ENCODE measurements around the gene GIMAP8. TPM values are rescaled to one million over a fixed set of nuclear protein-coding genes. Genes with fewer than 3 reads are reported as not detected.

GIMAP8 gene
- total and polyA plus RNA-seq, 4 donors: 14.4 to 25.0 (median 22.0) TPM

DNA sequence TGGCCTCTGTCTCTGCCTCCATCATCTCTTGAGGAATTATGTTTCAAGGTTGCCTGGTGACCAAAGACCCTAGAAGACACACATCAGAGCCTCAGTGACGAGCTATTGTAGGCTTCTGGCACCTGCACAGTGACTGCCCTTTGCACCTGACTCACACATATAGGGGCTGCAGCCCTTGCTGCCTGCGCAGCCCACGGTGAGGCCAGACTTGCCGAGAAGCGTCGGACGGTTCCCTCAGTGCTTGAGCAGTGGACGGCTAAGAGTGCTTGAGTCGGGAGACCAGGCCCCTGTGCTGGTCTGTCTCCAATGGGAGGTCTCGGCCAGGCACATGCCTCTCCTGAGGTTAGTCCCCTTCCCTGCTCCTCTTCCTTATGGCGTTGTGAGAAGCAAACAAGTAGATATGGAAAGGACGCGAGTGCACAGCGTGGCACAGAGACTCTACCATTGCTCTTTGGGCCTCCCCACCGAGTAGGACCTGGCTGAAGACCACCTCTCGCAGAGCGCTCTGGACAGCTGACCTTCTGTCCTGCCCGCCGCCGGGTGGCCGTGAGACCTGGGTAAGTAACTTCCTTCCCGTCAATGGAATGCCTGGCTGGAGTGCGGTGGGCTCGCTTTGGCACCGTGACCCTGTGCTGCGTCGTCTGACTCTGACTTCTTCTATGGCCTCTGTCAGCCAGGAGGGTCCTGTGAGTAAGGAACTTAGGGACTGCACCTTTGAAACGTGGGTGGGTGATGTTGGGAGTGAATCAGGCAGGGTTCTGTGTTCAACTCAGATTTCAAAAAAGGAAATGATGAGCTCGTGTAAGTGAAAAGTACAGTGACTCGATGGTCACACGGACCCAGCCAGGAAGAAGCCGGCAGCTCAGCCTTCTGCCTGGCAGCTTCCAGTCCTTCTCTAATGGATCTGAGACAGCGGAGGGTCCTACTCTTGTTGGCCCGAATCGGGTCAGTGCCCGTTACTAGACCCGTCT lies 37.6 kb upstream of the GIMAP8 start:
- WGBS, 2 donors: 79 to 86% methylated on average over 37 of the region's 37 CpGs
- no peak overlapping the region for H3K27ac ChIP-seq (ENCODE audit: low read depth in 1 of 2, low read length in 1 of 2)
- DNase-seq (no peak), ATAC-seq (ENCODE audit: insufficient read depth, low FRiP score) (no peak)
- no peaks in the 10 kb centered on the region for H3K9me3 ChIP-seq (ENCODE audit: control insufficient read depth in 4 of 4, insufficient read depth in 3 of 4, low read length in 3 of 4)
- H3K4me1 ChIP-seq (ENCODE audit: control insufficient read depth in 5 of 5, insufficient read depth in 5 of 5, low read length in 5 of 5): no peaks in the 10 kb centered on the region
- TF ChIP-seq CTCF (IDR thresholded peaks at IDR 0.05; ENCODE audit: control extremely low read depth, extremely low read depth): no peak
- no peak overlapping the region for H3K4me3 ChIP-seq
- no peak overlapping the region for H3K9ac ChIP-seq (ENCODE audit: insufficient read depth in 1 of 2, low read length in 2 of 2)
- peaks cover 0 to 17% (median 0%) of the 10 kb centered on the region in 4 donors for H3K36me3 ChIP-seq (ENCODE audit: control insufficient read depth in 4 of 4, insufficient read depth in 4 of 4, low read length in 4 of 4)
- no peaks in the 10 kb centered on the region for H3K27me3 ChIP-seq (ENCODE audit: control insufficient read depth in 3 of 3, insufficient read depth in 3 of 3, low read length in 2 of 3)

DNA sequence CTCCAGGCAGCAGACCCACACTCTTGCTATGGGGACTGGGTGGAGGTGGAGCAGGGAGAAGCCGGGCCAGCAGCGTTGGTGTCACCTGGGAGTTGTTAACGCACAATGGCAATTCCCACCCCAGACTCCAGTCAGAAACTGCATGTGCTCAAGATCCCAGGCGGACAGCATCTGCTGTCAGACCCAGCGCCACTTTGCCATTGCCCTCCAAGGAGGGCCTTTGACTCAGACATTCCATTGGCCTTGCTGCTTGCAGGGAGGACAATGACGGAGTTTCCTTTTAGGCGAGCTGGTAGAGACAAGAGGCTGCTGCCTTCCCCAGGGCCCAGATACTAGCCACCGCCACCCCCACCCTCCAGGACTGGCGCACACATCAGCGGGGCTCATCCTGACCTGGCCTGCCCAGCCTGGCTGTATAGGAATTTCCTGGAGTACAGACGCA lies 36.8 kb upstream of the GIMAP8 start:
- Histone ChIP-seq H3K9ac (ENCODE audit: insufficient read depth in 1 of 2, low read length in 2 of 2) (no peak overlapping the region), H3K27me3 (ENCODE audit: control insufficient read depth in 3 of 3, insufficient read depth in 3 of 3, low read length in 2 of 3) (no peaks in the 10 kb centered on the region), H3K36me3 (ENCODE audit: control insufficient read depth in 4 of 4, insufficient read depth in 4 of 4, low read length in 4 of 4) (peaks cover 0 to 13% (median 0%) of the 10 kb centered on the region in 4 donors), H3K27ac (ENCODE audit: low read depth in 1 of 2, low read length in 1 of 2) (no peak overlapping the region), H3K4me3 (no peak overlapping the region), H3K9me3 (ENCODE audit: control insufficient read depth in 4 of 4, insufficient read depth in 3 of 4, low read length in 3 of 4) (no peaks in the 10 kb centered on the region), H3K4me1 (ENCODE audit: control insufficient read depth in 5 of 5, insufficient read depth in 5 of 5, low read length in 5 of 5) (no peaks in the 10 kb centered on the region)
- DNase-seq (no peak), ATAC-seq (ENCODE audit: insufficient read depth, low FRiP score) (no peak)
- no peak for TF ChIP-seq CTCF (IDR thresholded peaks at IDR 0.05; ENCODE audit: control extremely low read depth, extremely low read depth)
- 94 to 97% methylated on average over 11 of the region's 11 CpGs for WGBS, 2 donors

DNA sequence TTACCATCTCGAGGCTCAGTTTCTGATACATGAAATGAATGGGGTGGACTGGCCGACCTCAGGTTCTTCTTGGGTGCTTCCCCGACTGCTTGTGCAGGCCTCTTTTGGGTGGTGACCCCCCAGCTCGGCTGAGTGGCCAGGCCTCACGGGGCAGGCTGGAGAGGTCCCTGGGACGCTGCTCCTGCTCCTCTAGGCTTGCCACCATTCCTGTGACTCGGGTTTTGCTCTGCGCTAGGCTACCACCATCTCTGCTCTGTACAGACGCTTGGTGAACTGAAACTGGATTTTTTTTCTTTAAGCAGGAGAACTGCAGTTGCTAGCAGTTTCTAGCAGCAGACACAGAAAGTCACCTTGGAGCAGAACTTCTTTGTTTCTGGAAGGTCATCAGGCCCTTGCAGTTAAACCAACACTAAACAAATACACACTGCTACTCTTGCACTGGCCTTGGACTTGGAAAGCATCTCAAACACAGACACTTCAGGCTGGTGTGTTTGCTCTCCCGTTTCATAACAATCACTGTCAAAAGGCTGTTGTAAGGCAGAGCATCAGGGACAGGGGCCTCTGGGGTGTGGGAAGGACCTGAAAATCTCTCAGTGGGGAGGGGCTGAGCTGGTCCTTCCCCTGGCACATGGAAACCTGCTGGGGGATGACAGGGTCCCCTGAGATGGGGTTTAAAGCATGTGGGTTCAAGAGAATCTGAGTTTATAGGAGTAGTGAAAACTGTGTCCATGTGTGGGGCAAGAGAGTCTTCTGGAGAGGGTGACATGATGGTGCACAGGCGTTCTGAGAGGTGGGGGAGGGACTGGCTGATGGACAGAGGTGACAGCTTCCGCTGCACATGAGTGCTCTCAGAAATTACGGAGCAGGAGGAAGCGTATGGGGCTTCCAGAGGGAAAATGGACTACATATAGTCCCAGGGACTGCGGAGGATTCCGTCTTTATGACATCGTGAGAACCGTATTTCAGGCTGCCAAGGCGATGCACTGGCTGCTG lies 35.0 kb upstream of the GIMAP8 start:
- peaks cover 0 to 7% (median 0%) of the 10 kb centered on the region in 4 donors for H3K36me3 ChIP-seq (ENCODE audit: control insufficient read depth in 4 of 4, insufficient read depth in 4 of 4, low read length in 4 of 4)
- 83 to 88% methylated on average over 19 of the region's 19 CpGs for WGBS, 2 donors
- ATAC-seq (ENCODE audit: insufficient read depth, low FRiP score) (no peak), DNase-seq (no peak)
- H3K4me1 ChIP-seq (ENCODE audit: control insufficient read depth in 5 of 5, insufficient read depth in 5 of 5, low read length in 5 of 5): no peaks in the 10 kb centered on the region
- TF ChIP-seq CTCF (IDR thresholded peaks at IDR 0.05; ENCODE audit: control extremely low read depth, extremely low read depth): no peak
- H3K9ac ChIP-seq (ENCODE audit: insufficient read depth in 1 of 2, low read length in 2 of 2): no peak overlapping the region
- H3K4me3 ChIP-seq: no peak overlapping the region
- no peak overlapping the region for H3K27ac ChIP-seq (ENCODE audit: low read depth in 1 of 2, low read length in 1 of 2)
- no peaks in the 10 kb centered on the region for H3K27me3 ChIP-seq (ENCODE audit: control insufficient read depth in 3 of 3, insufficient read depth in 3 of 3, low read length in 2 of 3)
- no peaks in the 10 kb centered on the region for H3K9me3 ChIP-seq (ENCODE audit: control insufficient read depth in 4 of 4, insufficient read depth in 3 of 4, low read length in 3 of 4)

Measured in lung (tissue), 12 donors.